ENCODE measurements around the gene NMB. TPM values are rescaled to one million over a fixed set of nuclear protein-coding genes. Genes with fewer than 3 reads are reported as not detected.
"Not testable (repeated sequence)": the region's sequence is repeated elsewhere in the genome, so short reads cannot be mapped to it uniquely, and the experiment has no call there.

The NMB gene
- polyA plus RNA-seq, 3 donors from 2014 or later: 3.2 to 10.8 (median 10.0) TPM

- Mint-ChIP-seq H3K4me1 (peaks cover 13 to 26% of the 10 kb centered on the region in 2 donors), H3K4me3 (no peak overlapping the region), H3K9me3 (no peaks in the 10 kb centered on the region), H3K27me3 (ENCODE audit: low read depth in 3 of 3) (peaks cover 0 to 7% (median 3%) of the 10 kb centered on the region in 3 donors), H3K36me3 (peaks cover 17 to 30% (median 29%) of the 10 kb centered on the region in 3 donors), H3K27ac (peak overlapping the region in 3 of 6 donors; percentile 22 to 90 (median 56))
- DNase-seq: no peak
These were observed 9.5 kb downstream of the NMB start for GRCh38 chr15:84648539-84648938.

- no peak for DNase-seq
- Mint-ChIP-seq H3K36me3 (peaks cover 17 to 35% (median 33%) of the 10 kb centered on the region in 3 donors), H3K4me3 (no peak overlapping the region), H3K9me3 (no peaks in the 10 kb centered on the region), H3K4me1 (peaks cover 10 to 23% of the 10 kb centered on the region in 2 donors), H3K27me3 (ENCODE audit: low read depth in 3 of 3) (peaks cover 0 to 7% (median 3%) of the 10 kb centered on the region in 3 donors), H3K27ac (peak overlapping the region in 3 of 6 donors; percentile 22 to 61 (median 41))
These were observed 10.3 kb downstream of the NMB start for GRCh38 chr15:84647726-84648125.

GRCh38 chr15:84645997-84646396 is 12.0 kb downstream of the NMB start:
- no peak for DNase-seq
- peaks cover 11 to 29% (median 25%) of the 10 kb centered on the region in 3 donors for H3K36me3 Mint-ChIP-seq
- no peak overlapping the region for H3K4me3 Mint-ChIP-seq

GRCh38 chr15:84645496-84645895 is 12.5 kb downstream of the NMB start:
- Mint-ChIP-seq H3K9me3 (no peaks in the 10 kb centered on the region), H3K4me1 (peaks cover 6 to 11% of the 10 kb centered on the region in 2 donors), H3K36me3 (peaks cover 14 to 33% (median 29%) of the 10 kb centered on the region in 3 donors), H3K27ac (no peak overlapping the region), H3K27me3 (ENCODE audit: low read depth in 3 of 3) (peaks cover 0 to 7% (median 3%) of the 10 kb centered on the region in 3 donors), H3K4me3 (no peak overlapping the region)
- no peak for DNase-seq

More at GRCh38 chr15:84645997-84646396, 12.0 kb downstream of the NMB start:
- Mint-ChIP-seq H3K9me3 (no peaks in the 10 kb centered on the region), H3K27ac (peak overlapping the region in 2 of 6 donors; percentile 25 to 57), H3K4me1 (peaks cover 6 to 11% of the 10 kb centered on the region in 2 donors), H3K27me3 (ENCODE audit: low read depth in 3 of 3) (peaks cover 0 to 7% (median 3%) of the 10 kb centered on the region in 3 donors)

- H3K9me3 Mint-ChIP-seq: no peaks in the 10 kb centered on the region
- peak overlapping the region in 1 of 6 donors; percentile 53 for H3K27ac Mint-ChIP-seq
- H3K4me3 Mint-ChIP-seq: no peak overlapping the region
- no peak for DNase-seq
- H3K36me3 Mint-ChIP-seq: peaks cover 10 to 41% (median 35%) of the 10 kb centered on the region in 3 donors
- peaks cover 0 to 7% (median 3%) of the 10 kb centered on the region in 3 donors for H3K27me3 Mint-ChIP-seq (ENCODE audit: low read depth in 3 of 3)
- peaks cover 4 to 6% of the 10 kb centered on the region in 2 donors for H3K4me1 Mint-ChIP-seq
These were observed 14.2 kb downstream of the NMB start for GRCh38 chr15:84643838-84644237.

- not testable (repeated sequence) for DNase-seq; H3K4me3 Mint-ChIP-seq; H3K4me1 Mint-ChIP-seq; H3K9me3 Mint-ChIP-seq; H3K27me3 Mint-ChIP-seq (ENCODE audit: low read depth in 3 of 3); H3K27ac Mint-ChIP-seq
- peaks cover 12 to 38% (median 31%) of the 10 kb centered on the region in 3 donors for H3K36me3 Mint-ChIP-seq
These were observed 15.4 kb downstream of the NMB start for GRCh38 chr15:84642640-84643039.

GRCh38 chr15:84641871-84642270 is 16.1 kb downstream of the NMB start:
- peak overlapping the region in 1 of 6 donors; percentile 36 for H3K27ac Mint-ChIP-seq
- not testable (repeated sequence) for H3K9me3 Mint-ChIP-seq

GRCh38 chr15:84638103-84638502 is 19.9 kb downstream of the NMB start:
- H3K4me1 Mint-ChIP-seq: peaks cover 25 to 36% of the 10 kb centered on the region in 2 donors
- H3K27ac Mint-ChIP-seq: peak overlapping the region in 1 of 6 donors; percentile 18
- H3K36me3 Mint-ChIP-seq: peaks cover 11 to 32% (median 22%) of the 10 kb centered on the region in 3 donors
- H3K27me3 Mint-ChIP-seq (ENCODE audit: low read depth in 3 of 3): peaks cover 0 to 1% (median 0%) of the 10 kb centered on the region in 3 donors
- H3K9me3 Mint-ChIP-seq: no peaks in the 10 kb centered on the region
- DNase-seq: no peak
- H3K4me3 Mint-ChIP-seq: no peak overlapping the region

More at GRCh38 chr15:84641871-84642270, 16.1 kb downstream of the NMB start:
- not testable (repeated sequence) for H3K4me1 Mint-ChIP-seq; DNase-seq; H3K27me3 Mint-ChIP-seq (ENCODE audit: low read depth in 3 of 3); H3K4me3 Mint-ChIP-seq
- H3K36me3 Mint-ChIP-seq: peaks cover 13 to 37% (median 31%) of the 10 kb centered on the region in 3 donors

- peaks cover 4 to 14% (median 9%) of the 10 kb centered on the region in 3 donors for H3K36me3 Mint-ChIP-seq
- H3K4me3 Mint-ChIP-seq: peak overlapping the region; percentile 82 to 94 (median 86)
- peak overlapping the region; percentile 84 to 91 (median 86) for H3K27ac Mint-ChIP-seq
- peaks cover 3 to 13% (median 9%) of the 10 kb centered on the region in 3 donors for H3K27me3 Mint-ChIP-seq (ENCODE audit: low read depth in 3 of 3)
- H3K4me1 Mint-ChIP-seq: peaks cover 47 to 59% of the 10 kb centered on the region in 2 donors
- no peak for DNase-seq
- H3K9me3 Mint-ChIP-seq: no peaks in the 10 kb centered on the region
These were observed 23.7 kb downstream of the NMB start for GRCh38 chr15:84634228-84634837.

- Mint-ChIP-seq H3K4me3 (peak overlapping the region; percentile 95 to 99 (median 96)), H3K27me3 (ENCODE audit: low read depth in 3 of 3) (peaks cover 3 to 13% (median 9%) of the 10 kb centered on the region in 3 donors), H3K4me1 (peaks cover 47 to 59% of the 10 kb centered on the region in 2 donors), H3K27ac (peak overlapping the region; percentile 86 to 97 (median 96)), H3K9me3 (no peaks in the 10 kb centered on the region), H3K36me3 (peaks cover 4 to 10% (median 5%) of the 10 kb centered on the region in 3 donors)
- DNase-seq: peak; percentile 69 to 73 (median 69)
These were observed 24.4 kb downstream of the NMB start for GRCh38 chr15:84633311-84634227.

- no peak for DNase-seq
- peak overlapping the region; percentile 94 to 99 (median 96) for H3K4me3 Mint-ChIP-seq
- peaks cover 3 to 13% (median 9%) of the 10 kb centered on the region in 3 donors for H3K27me3 Mint-ChIP-seq (ENCODE audit: low read depth in 3 of 3)
- H3K27ac Mint-ChIP-seq: peak overlapping the region; percentile 95 to 98 (median 97)
- H3K36me3 Mint-ChIP-seq: no peaks in the 10 kb centered on the region
- peaks cover 45 to 53% of the 10 kb centered on the region in 2 donors for H3K4me1 Mint-ChIP-seq
- no peaks in the 10 kb centered on the region for H3K9me3 Mint-ChIP-seq
These were observed 26.2 kb downstream of the NMB start for GRCh38 chr15:84631706-84632272.

GRCh38 chr15:84629033-84629432 is 29.0 kb downstream of the NMB start:
- peak overlapping the region in 2 of 5 donors; percentile 8 to 44 for H3K4me3 Mint-ChIP-seq
- H3K9me3 Mint-ChIP-seq: no peaks in the 10 kb centered on the region
- H3K27ac Mint-ChIP-seq: peak overlapping the region in 1 of 6 donors; percentile 45
- no peak for DNase-seq
- H3K4me1 Mint-ChIP-seq: peaks cover 26 to 30% of the 10 kb centered on the region in 2 donors
- peaks cover 0 to 14% (median 10%) of the 10 kb centered on the region in 3 donors for H3K36me3 Mint-ChIP-seq
- peaks cover 3 to 13% (median 9%) of the 10 kb centered on the region in 3 donors for H3K27me3 Mint-ChIP-seq (ENCODE audit: low read depth in 3 of 3)

GRCh38 chr15:84625123-84625522 is 32.9 kb downstream of the NMB start:
- no peak overlapping the region for H3K27ac Mint-ChIP-seq

More at GRCh38 chr15:84625123-84625522, 32.9 kb downstream of the NMB start:
- Mint-ChIP-seq H3K4me3 (no peak overlapping the region), H3K27me3 (ENCODE audit: low read depth in 3 of 3) (no peaks in the 10 kb centered on the region), H3K4me1 (no peaks in the 10 kb centered on the region), H3K36me3 (peaks cover 28 to 44% (median 41%) of the 10 kb centered on the region in 3 donors), H3K9me3 (peaks cover 2 to 24% (median 22%) of the 10 kb centered on the region in 6 donors)
- no peak for DNase-seq

All from immature natural killer cell (primary cell).